ENCODE data around the gene RACK1. TPM values are rescaled to one million over a fixed set of nuclear protein-coding genes. Genes with fewer than 3 reads are reported as not detected.
"Not testable (repeated sequence)": the region's sequence is repeated elsewhere in the genome, so short reads cannot be mapped to it uniquely, and the experiment has no call there.

The RACK1 gene
- total RNA-seq, 1 donor from 2014 or later: 4,370 TPM

- no peak for DNase-seq
Observed at GRCh38 chr5:181212080-181212479, 31.6 kb downstream of the RACK1 start.

- no peak for DNase-seq
Observed at GRCh38 chr5:181211208-181211607, 32.5 kb downstream of the RACK1 start.

- DNase-seq: not testable (repeated sequence)
Observed at GRCh38 chr5:181210698-181211097, 33.0 kb downstream of the RACK1 start.

- DNase-seq: not testable (repeated sequence)
Observed at GRCh38 chr5:181210148-181210547, 33.6 kb downstream of the RACK1 start.

- not testable (repeated sequence) for DNase-seq
Observed at GRCh38 chr5:181209006-181209405, 34.7 kb downstream of the RACK1 start.

GRCh38 chr5:181207960-181208253 lies 35.8 kb downstream of the RACK1 start:
- no peak for DNase-seq

GRCh38 chr5:181207214-181207959 lies 36.3 kb downstream of the RACK1 start:
- DNase-seq: peak; percentile 90

GRCh38 chr5:181205761-181206649 lies 37.7 kb downstream of the RACK1 start:
- peak; percentile 34 for DNase-seq

- DNase-seq: peak; percentile 36
Observed at GRCh38 chr5:181204826-181205760, 38.6 kb downstream of the RACK1 start, which contains the start of gene TRIM7. Gene TRIM7 (minus strand): TSS chr5:181205196. CDS start chr5:181205110, 86 bp downstream.

- DNase-seq: peak; percentile 59
Observed at GRCh38 chr5:181204113-181204825, 39.4 kb downstream of the RACK1 start.

- DNase-seq: no peak
Observed at GRCh38 chr5:181203777-181204112, 40.0 kb downstream of the RACK1 start.

- no peak for DNase-seq
Observed at GRCh38 chr5:181203093-181203711, 40.5 kb downstream of the RACK1 start.

- DNase-seq: no peak
Observed at GRCh38 chr5:181200816-181201215, 42.9 kb downstream of the RACK1 start.

- DNase-seq: no peak
Observed at GRCh38 chr5:181199881-181200638, 43.6 kb downstream of the RACK1 start.

GRCh38 chr5:181198905-181199519 lies 44.7 kb downstream of the RACK1 start:
- no peak for DNase-seq

GRCh38 chr5:181198106-181198685 lies 45.5 kb downstream of the RACK1 start:
- no peak for DNase-seq

GRCh38 chr5:181197326-181197951 lies 46.3 kb downstream of the RACK1 start:
- no peak for DNase-seq

- no peak for DNase-seq
Observed at GRCh38 chr5:181195249-181195761, 48.4 kb downstream of the RACK1 start.

All from dermis blood vessel endothelial cell (primary cell).